Ovary (tissue), 9 donors: ENCODE data around the gene EFHD1. TPM values are rescaled to one million over a fixed set of nuclear protein-coding genes. Genes with fewer than 3 reads are reported as not detected.
A peak's percentile ranks its signal among the peaks of the same experiment; 100 is the strongest.

Source experiments
- DNase-seq, 5 donors: peaks; one replicate each; pipeline ENCODE4 v3.0.0-alpha.2; 2019 to 2020
- H3K27ac ChIP-seq, 2 donors: fragments of 200-600 bp; one replicate each; pipeline versions ENCODE4 v1.5.1 to v1.8.0; 2019 to 2022
- H3K27me3 ChIP-seq: fragments of 200-600 bp; one replicate; pipeline ENCODE4 v1.8.0; 2022
- H3K36me3 ChIP-seq: fragments of 200-600 bp; sonication (generic); one replicate; pipeline ENCODE4 v1.5.1; 2019
- H3K4me1 ChIP-seq: one replicate; pipeline ENCODE4 v1.8.1; 2013; ENCODE audit warnings: mild to moderate bottlenecking, moderate library complexity; ENCODE audit not compliant: insufficient read depth
- H3K4me3 ChIP-seq: fragments of 200-600 bp; sonication (generic); one replicate; pipeline ENCODE4 v1.5.1; 2017
- H3K9me3 ChIP-seq, 2 donors: fragments of 200-600 bp in 1 of 2; sonication (generic) in 1 of 2; one replicate each; pipeline versions ENCODE4 v1.5.1 to v1.8.1; 2013 to 2019; ENCODE audit warnings: mild to moderate bottlenecking in 1 of 2, moderate library complexity in 1 of 2
- CTCF ChIP-seq, 3 donors: fragments of 450-650 bp in 2 of 3; fragments of 200-600 bp in 1 of 3; IDR thresholded peaks; one replicate each; pipeline versions ENCODE4 v1.5.1 to v1.8.0; 2016 to 2022; ENCODE audit warnings: antibody characterized with exemption in 3 of 3, mild to moderate bottlenecking in 1 of 3
- EP300 ChIP-seq: sonication (generic); formaldehyde crosslinking; IDR thresholded peaks from one replicate; pipeline ENCODE4 v1.6.1; 2017; ENCODE audit warnings: antibody characterized with exemption
- POLR2A ChIP-seq: fragments of 450-650 bp; IDR thresholded peaks from one replicate; pipeline ENCODE4 v1.6.1; 2017; ENCODE audit warnings: antibody characterized with exemption, mild to moderate bottlenecking, moderate library complexity
- WGBS, 3 donors: extraction: QIAGEN DNeasy Blood & Tissue Kit in 1 of 3; methylation state at CpG; one replicate each; pipeline versions ENCODE4 v1.1.5 to v1.1.7; 2013 to 2017; 5-methylcytosine and 5-hydroxymethylcytosine counted together
- intact Hi-C, 4 donors: fragments of 100-400 bp; cut with DNase I; formaldehyde crosslinking; loops; one replicate each; pipeline versions ENCODE4 v1.11.0 to v1.15.1; 2022 to 2023
- polyA plus RNA-seq, 2 donors: library from polyadenylated mRNA; stranded (reverse); fragments of 200-250 nt in 1 of 2; fragments of 350-450 nt in 1 of 2; fragmentation: Illumina TruSeq in 1 of 2; extraction: RNeasy Lipid Tissue Mini Kit (QIAGEN cat#74804) in 1 of 2; gene quantifications; one replicate each; pipeline ENCODE4 v1.2.3, GENCODE V29; 2013 to 2014
- total RNA-seq, 7 donors: library from RNA; depleted of rRNA in 2 of 7; stranded (reverse); fragments of >200 nt in 2 of 7; fragmentation: NEBNext Ultra II Directional in 3 of 7; extraction: Animal tissue kit (Norgen Biotek cat#: 25700) in 3 of 7; gene quantifications; one replicate each; pipeline versions ENCODE4 v1.1.0 to v1.2.4, GENCODE V29; 2016 to 2023
- donor health status: DM: no; HTN: no; CAD: no; lungs with moderate emphysema.
- donor health status: DM: no; HTN: no; CAD: no.
- donor health status: Bipolar disorder and iron deficiency.
- donor health status: DM: yes; HTN: yes; CAD: no.
- donor health status: DM: no; HTN: no; CAD: no.
- donor health status: DM: yes; HTN: yes; CAD: no.

EFHD1 gene
- total and polyA plus RNA-seq, 9 donors: 14.8 to 154 (median 50.2) TPM

- peaks cover 10% of the 10 kb centered on the region for H3K4me1 ChIP-seq
Observed at GRCh38 chr2:232697059-232697806, 63.8 kb downstream of the EFHD1 start, which contains the start of gene GIGYF2. TSS of gene GIGYF2 (plus strand) at chr2:232697331. CDS start at chr2:232735198, 37,867 bp downstream.

GRCh38 chr2:232697807-232698110 is 64.4 kb downstream of the EFHD1 start:
- peak overlapping the region; percentile 88 to 96 for H3K27ac ChIP-seq
- DNase-seq: no peak
- intact Hi-C loops: no loop called here

More at GRCh38 chr2:232697059-232697806, 63.8 kb downstream of the EFHD1 start, which contains the start of gene GIGYF2:
- WGBS, 3 donors: 0 to 1% (median 0%) methylated on average over 52 to 71 of the region's 71 CpGs
- Histone ChIP-seq H3K27me3 (no peaks in the 10 kb centered on the region), H3K27ac (peak within 1 kb of the TSS; percentile 88 to 96), H3K9me3 (no peaks in the 10 kb centered on the region), H3K4me3 (peak within 1 kb of the TSS; percentile 91), H3K36me3 (no peaks in the 10 kb centered on the region)
- intact Hi-C loops: no loop called here
- TF ChIP-seq EP300 (no peak), POLR2A (peak; percentile 36)
- peak; percentile 96 to 98 (median 97) for DNase-seq

GRCh38 chr2:232698556-232699091 is 65.2 kb downstream of the EFHD1 start:
- no peaks in the 10 kb centered on the region for H3K9me3 ChIP-seq
- peaks cover 11% of the 10 kb centered on the region for H3K4me1 ChIP-seq
- no peaks in the 10 kb centered on the region for H3K27me3 ChIP-seq
- TF ChIP-seq CTCF (IDR thresholded peaks at IDR 0.05) (no peak), POLR2A (no peak), EP300 (no peak)
- intact Hi-C loops: no loop called here
- no peaks in the 10 kb centered on the region for H3K36me3 ChIP-seq
- 65 to 73% (median 70%) methylated on average over 4 of the region's 4 CpGs for WGBS, 3 donors
- H3K4me3 ChIP-seq: no peak overlapping the region
- no peak for DNase-seq
- no peak overlapping the region for H3K27ac ChIP-seq

More at GRCh38 chr2:232697807-232698110, 64.4 kb downstream of the EFHD1 start:
- Histone ChIP-seq H3K4me3 (peak overlapping the region; percentile 91), H3K36me3 (no peaks in the 10 kb centered on the region), H3K4me1 (peaks cover 10% of the 10 kb centered on the region), H3K9me3 (no peaks in the 10 kb centered on the region), H3K27me3 (no peaks in the 10 kb centered on the region)
- 0 to 1% (median 0%) methylated on average over 10 to 11 of the region's 11 CpGs for WGBS, 3 donors
- TF ChIP-seq CTCF (IDR thresholded peaks at IDR 0.05) (no peak), POLR2A (no peak), EP300 (no peak)

- intact Hi-C loops: no loop called here
- Histone ChIP-seq H3K27me3 (no peaks in the 10 kb centered on the region), H3K27ac (no peak overlapping the region), H3K9me3 (no peaks in the 10 kb centered on the region), H3K36me3 (no peaks in the 10 kb centered on the region), H3K4me1 (peaks cover 11% of the 10 kb centered on the region), H3K4me3 (no peak overlapping the region)
- DNase-seq: no peak
- TF ChIP-seq CTCF (IDR thresholded peaks at IDR 0.05): no peak
- TF ChIP-seq EP300: no peak
- no peak for TF ChIP-seq POLR2A
- WGBS, 3 donors: 76 to 84% (median 80%) methylated on average over 2 of the region's 2 CpGs
Observed at GRCh38 chr2:232699110-232699509, 65.7 kb downstream of the EFHD1 start.

GRCh38 chr2:232700154-232700553 is 66.8 kb downstream of the EFHD1 start:
- TF ChIP-seq CTCF (IDR thresholded peaks at IDR 0.05) (no peak), POLR2A (no peak), EP300 (no peak)
- H3K27ac ChIP-seq: no peak overlapping the region
- no peaks in the 10 kb centered on the region for H3K27me3 ChIP-seq
- H3K4me1 ChIP-seq: peaks cover 11% of the 10 kb centered on the region
- WGBS, 3 donors: 86 to 93% (median 92%) methylated on average over 1 of the region's 1 CpG
- intact Hi-C loops: no loop called here
- H3K9me3 ChIP-seq: no peaks in the 10 kb centered on the region
- no peaks in the 10 kb centered on the region for H3K36me3 ChIP-seq
- DNase-seq: no peak
- H3K4me3 ChIP-seq: no peak overlapping the region
